AG04449 (cell line): ENCODE results near the gene NUP210.

Experiments used
- CTCF ChIA-PET: fragments of 350-600 bp; formaldehyde crosslinking; extraction: SDS; loops from one replicate; lab custom pipeline; 2021; ENCODE audit warnings: antibody characterized with exemption; lab: Yijun Ruan, JAX
- POLR2A ChIA-PET: fragments of 400-600, 350-600 bp; formaldehyde crosslinking; extraction: SDS; loops from one replicate; lab custom pipeline; 2020; ENCODE audit warnings: antibody characterized with exemption, inconsistent platforms; lab: Yijun Ruan, JAX
- DNase-seq: peaks from one replicate; pipeline ENCODE4 v3.0.0-alpha.2; 2010; ENCODE audit warnings: low read depth, low spot score
- H3K4me3 ChIP-seq: 2 replicates; pipeline ENCODE4 v1.5.1; 2011; ENCODE audit warnings: low read depth, mild to moderate bottlenecking, control low read depth, low read length
- TF ChIP-seq, protein P1 (sequence below): IDR thresholded peaks from one replicate; pipeline ENCODE4 v1.5.1; 2011; ENCODE audit warnings: mild to moderate bottlenecking, moderate library complexity, low read length, control low read depth, inconsistent platforms; ENCODE audit not compliant: insufficient read depth; ENCODE audit errors: missing control alignments

The NUP210 gene

DNA sequence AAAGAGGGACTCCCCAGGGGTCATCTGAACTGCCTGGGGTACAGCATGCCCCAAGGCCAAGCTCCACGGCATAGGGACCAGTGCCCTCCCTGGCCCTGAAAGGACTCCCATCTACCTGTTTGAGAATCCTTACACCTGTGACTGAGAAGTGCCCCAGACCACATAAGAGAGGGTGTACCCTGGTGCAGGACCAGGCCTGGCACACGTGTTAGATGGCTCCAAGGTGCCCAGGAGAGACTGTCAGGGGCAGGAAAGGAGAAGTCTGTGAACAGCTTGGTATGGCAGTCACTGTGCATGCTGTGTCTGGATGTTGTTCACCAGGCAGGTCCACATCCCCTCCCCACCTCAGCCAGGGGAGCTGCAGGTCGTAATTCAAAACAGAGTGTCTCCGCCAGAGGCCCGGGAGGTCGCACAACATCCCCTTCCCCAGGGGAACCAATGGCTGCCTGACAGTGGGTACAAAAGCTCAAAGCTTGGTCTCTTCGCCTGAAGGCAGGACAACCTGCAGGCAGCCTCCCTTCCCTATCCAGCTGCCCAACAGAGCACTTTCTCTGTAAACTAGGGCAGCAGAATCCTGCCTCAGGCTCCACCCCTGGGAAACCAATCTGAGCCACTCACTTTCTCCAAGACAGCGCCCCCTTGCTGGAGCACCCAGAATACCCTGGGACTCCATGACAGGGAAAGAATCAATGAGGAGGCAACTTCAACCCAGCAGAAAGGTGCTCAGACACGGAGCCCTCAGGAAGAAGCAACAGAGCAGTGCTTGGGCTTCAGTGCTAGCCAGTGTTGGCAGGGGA, 3.9 kb downstream of the NUP210 start:
- no peak overlapping the region for H3K4me3 ChIP-seq
- TF ChIP-seq, protein P1, sequence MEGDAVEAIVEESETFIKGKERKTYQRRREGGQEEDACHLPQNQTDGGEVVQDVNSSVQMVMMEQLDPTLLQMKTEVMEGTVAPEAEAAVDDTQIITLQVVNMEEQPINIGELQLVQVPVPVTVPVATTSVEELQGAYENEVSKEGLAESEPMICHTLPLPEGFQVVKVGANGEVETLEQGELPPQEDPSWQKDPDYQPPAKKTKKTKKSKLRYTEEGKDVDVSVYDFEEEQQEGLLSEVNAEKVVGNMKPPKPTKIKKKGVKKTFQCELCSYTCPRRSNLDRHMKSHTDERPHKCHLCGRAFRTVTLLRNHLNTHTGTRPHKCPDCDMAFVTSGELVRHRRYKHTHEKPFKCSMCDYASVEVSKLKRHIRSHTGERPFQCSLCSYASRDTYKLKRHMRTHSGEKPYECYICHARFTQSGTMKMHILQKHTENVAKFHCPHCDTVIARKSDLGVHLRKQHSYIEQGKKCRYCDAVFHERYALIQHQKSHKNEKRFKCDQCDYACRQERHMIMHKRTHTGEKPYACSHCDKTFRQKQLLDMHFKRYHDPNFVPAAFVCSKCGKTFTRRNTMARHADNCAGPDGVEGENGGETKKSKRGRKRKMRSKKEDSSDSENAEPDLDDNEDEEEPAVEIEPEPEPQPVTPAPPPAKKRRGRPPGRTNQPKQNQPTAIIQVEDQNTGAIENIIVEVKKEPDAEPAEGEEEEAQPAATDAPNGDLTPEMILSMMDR = no peak
- ChIA-PET POLR2A (no interaction called here), CTCF (no interaction called here)
- DNase-seq = no peak

DNA sequence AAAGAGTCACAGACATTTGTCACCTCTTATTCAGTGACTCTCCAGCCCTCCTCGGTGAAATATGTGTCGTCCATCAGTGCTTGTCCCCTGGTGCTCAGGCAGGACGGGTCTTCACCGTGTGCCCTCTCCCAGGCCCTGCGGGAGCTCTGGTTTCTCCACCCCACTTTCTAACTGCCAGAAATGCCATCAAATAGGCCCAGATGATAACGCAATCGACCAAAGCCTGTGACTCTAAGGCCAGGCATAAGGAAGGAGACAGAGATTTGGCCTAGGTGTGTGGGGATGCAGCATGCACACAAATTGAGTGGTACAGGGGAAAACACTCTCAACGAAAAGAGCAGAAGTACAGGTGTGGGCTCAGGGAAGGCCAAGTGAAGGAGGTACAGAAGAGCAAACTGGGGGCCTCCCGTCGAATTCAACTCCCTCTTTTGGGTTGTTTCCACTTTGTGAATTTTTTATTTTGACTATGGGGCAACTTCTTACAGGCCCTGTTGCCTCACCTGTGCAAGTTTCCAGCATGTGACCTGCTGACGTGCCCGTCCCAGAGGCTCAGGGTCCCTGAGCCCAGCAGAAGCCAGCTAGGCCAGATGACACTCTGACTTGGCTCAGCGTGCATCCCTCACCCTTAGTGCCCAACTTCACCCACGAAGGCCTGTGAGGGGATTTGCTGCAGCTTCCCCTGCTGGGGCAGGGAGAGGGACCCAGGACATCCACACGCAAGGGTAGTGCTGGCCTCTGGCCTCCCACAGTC, 4.7 kb downstream of the NUP210 start:
- ChIA-PET POLR2A (no interaction called here), CTCF (no interaction called here)
- no peak for DNase-seq
- no peak overlapping the region for H3K4me3 ChIP-seq
- TF ChIP-seq, protein P1 = no peak

DNA sequence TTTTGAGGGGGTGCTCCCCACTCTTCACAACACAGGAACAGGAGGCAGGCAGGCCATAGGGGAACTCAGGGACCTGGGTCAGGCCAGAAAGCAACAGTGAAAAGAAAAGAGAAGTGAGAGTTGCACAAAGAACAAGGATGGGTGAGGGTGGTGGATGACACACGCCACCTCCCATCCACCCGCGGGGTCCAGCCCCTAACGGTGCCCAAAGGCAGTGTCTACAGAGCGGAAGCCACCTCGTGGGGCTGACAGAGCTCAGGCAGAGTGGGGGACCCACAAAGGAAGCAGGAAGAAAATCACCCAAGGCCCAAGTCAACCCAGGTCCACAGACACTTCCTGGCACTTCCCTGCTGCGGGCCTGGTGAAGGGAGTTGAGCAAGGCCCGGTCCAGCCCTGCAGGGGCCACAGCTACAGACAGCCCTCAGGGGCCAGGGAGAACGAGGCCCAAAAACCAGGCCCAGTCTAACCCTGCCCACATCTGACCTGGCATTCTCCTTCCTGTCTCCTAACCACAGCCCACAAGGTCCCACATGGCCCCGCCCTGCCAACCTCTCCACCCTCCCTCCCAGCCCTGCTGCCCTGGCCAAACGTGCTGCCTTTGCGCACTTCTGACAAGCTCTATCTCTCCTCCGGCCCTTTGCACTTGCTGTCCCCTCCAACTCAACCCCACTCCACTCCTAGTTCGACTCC, 5.9 kb downstream of the NUP210 start:
- CTCF ChIA-PET = no interaction called here
- POLR2A ChIA-PET = no interaction called here
- H3K4me3 ChIP-seq = no peak overlapping the region
- no peak for DNase-seq
- TF ChIP-seq, protein P1 = no peak

DNA sequence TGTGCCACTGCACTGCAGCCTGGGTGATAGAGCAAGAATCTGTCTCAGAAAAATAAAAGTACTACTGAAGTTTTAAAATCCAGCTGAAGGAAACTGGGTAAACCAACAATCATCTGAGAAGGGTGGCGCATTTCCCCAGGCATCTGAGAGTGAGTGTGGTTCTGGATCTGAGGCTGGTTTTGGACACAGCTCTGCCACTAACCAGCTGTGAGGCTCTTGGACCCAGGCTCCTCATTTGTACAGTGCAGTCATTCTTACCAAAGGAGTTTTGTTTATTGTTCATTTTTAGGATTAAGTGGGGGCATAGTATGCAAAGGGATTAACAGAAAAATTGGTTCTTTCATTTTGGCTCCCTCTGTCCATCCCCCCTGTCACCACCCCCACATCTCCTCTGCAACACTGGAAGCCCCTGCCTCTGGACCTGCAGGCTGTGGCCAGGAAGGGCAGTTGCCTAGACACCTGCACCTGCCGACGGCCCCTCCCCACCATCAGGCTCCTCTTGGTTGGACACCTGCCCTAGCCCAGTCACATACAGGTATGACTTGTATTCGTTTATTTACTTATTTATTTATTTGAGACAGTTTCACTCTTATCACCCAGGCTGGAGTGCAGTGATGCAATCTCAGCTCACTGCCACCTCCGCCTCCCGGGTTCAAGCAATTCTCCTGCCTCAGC, 8.8 kb downstream of the NUP210 start:
- TF ChIP-seq, protein P1 = no peak
- no peak for DNase-seq
- ChIA-PET POLR2A (no interaction called here), CTCF (interaction anchor here (0.7 kb wide), 1 partner anchor 57 kb away, joined by 3 read pairs; no protein-coding TSS in a partner anchor)
- no peak overlapping the region for H3K4me3 ChIP-seq

DNA sequence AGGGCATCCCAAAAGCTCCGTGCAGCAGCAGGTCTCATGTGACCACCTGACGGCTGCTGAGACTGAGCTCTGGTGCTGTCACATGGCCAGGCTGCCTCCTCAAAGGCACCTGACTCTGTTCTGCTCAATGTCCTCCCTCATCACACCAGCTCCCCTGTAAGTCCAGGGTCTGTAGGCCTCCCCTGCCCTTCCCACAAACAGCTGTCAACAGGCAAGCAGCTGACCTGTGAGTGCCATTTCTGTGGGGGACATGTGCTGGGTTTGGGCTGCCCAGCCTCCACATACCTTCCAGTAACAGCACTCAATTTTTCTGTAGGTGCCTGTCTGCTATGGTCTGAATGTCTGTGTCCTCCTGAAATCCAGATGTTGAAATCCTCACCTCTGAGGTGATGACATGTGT, 11.2 kb downstream of the NUP210 start:
- POLR2A ChIA-PET = no interaction called here
- CTCF ChIA-PET = no interaction called here
- TF ChIP-seq, protein P1 = no peak

More for the DNA sequence above, 11.2 kb downstream of the NUP210 start:
- no peak for DNase-seq
- H3K4me3 ChIP-seq = no peak overlapping the region
